Naive B cell (primary cell): Measurements from ENCODE around the gene TRIM56. TPM values are rescaled to one million over a fixed set of nuclear protein-coding genes. Genes with fewer than 3 reads are reported as not detected.

Experiments used
- ATAC-seq, 2 donors: fragments of 150-1000 bp; cut with Tn5 transposase; 2 replicates each; pipeline ENCODE4 v1.10.0; 2021; ENCODE audit warnings: low read depth in 2 of 2, mild to moderate bottlenecking in 2 of 2, moderate library complexity in 2 of 2
- DNase-seq: peaks from one replicate; pipeline ENCODE4 v3.0.0; 2022
- H3K27ac Mint-ChIP-seq, 6 donors: one replicate each; pipeline ENCODE4 v1.8.0; 2020 to 2022; ENCODE audit warnings: mild to moderate bottlenecking in 6 of 6, mixed read lengths in 6 of 6, moderate library complexity in 5 of 6, inconsistent platforms in 2 of 6
- H3K27me3 Mint-ChIP-seq, 3 donors: one replicate each; pipeline ENCODE4 v1.8.0; 2021 to 2022; ENCODE audit warnings: mixed read lengths in 3 of 3, mild to moderate bottlenecking in 1 of 3
- H3K36me3 Mint-ChIP-seq, 2 donors: one replicate each; pipeline ENCODE4 v1.8.0; 2020 to 2022; ENCODE audit warnings: mixed read lengths in 2 of 2, inconsistent platforms in 1 of 2, mild to moderate bottlenecking in 1 of 2
- H3K4me1 Mint-ChIP-seq, 3 donors: one replicate each; pipeline ENCODE4 v1.8.0; 2020 to 2022; ENCODE audit warnings: mixed read lengths in 3 of 3, inconsistent platforms in 1 of 3, mild to moderate bottlenecking in 1 of 3, moderate library complexity in 1 of 3
- H3K4me3 Mint-ChIP-seq, 8 donors: one replicate each; pipeline ENCODE4 v1.8.0; 2020 to 2022; ENCODE audit warnings: mild to moderate bottlenecking in 8 of 8, mixed read lengths in 8 of 8, moderate library complexity in 8 of 8, inconsistent platforms in 2 of 8
- H3K9me3 Mint-ChIP-seq, 7 donors: one replicate each; pipeline ENCODE4 v1.8.0; 2020 to 2022; ENCODE audit warnings: mixed read lengths in 7 of 7, mild to moderate bottlenecking in 5 of 7, inconsistent platforms in 2 of 7, moderate library complexity in 1 of 7
- polyA plus RNA-seq, 6 donors: library from polyadenylated mRNA; unstranded; fragments of 300-500 nt; fragmentation: Illumina TruSeq; gene quantifications; one replicate each; pipeline ENCODE4 v1.2.3, GENCODE V29; 2021; ENCODE audit warnings: low read depth in 6 of 6

The TRIM56 gene
- polyA plus RNA-seq, 6 donors from 2014 or later = 1.0 to 17.7 (median 6.3) TPM

GRCh38 chr7:101134399-101134980, 49.2 kb downstream of the TRIM56 start:
- no peaks in the 10 kb centered on the region for H3K9me3 Mint-ChIP-seq
- H3K4me3 Mint-ChIP-seq = no peak overlapping the region
- ATAC-seq (no peak), DNase-seq (no peak)
- peaks cover 16 to 79% (median 75%) of the 10 kb centered on the region in 3 donors for H3K27me3 Mint-ChIP-seq
- peaks cover 5 to 11% (median 9%) of the 10 kb centered on the region in 3 donors for H3K4me1 Mint-ChIP-seq
- no peaks in the 10 kb centered on the region for H3K36me3 Mint-ChIP-seq
- H3K27ac Mint-ChIP-seq = peak overlapping the region in 1 of 6 donors; percentile 28

GRCh38 chr7:101137651-101138212, 52.5 kb downstream of the TRIM56 start:
- ATAC-seq (no peak), DNase-seq (no peak)
- peaks cover 5 to 12% (median 11%) of the 10 kb centered on the region in 3 donors for H3K4me1 Mint-ChIP-seq
- peak overlapping the region in 3 of 6 donors; percentile 47 to 88 (median 51) for H3K27ac Mint-ChIP-seq
- no peaks in the 10 kb centered on the region for H3K36me3 Mint-ChIP-seq
- no peak overlapping the region for H3K4me3 Mint-ChIP-seq
- H3K9me3 Mint-ChIP-seq = no peaks in the 10 kb centered on the region
- peaks cover 9 to 67% (median 65%) of the 10 kb centered on the region in 3 donors for H3K27me3 Mint-ChIP-seq

- Mint-ChIP-seq H3K27me3 (peaks cover 10 to 66% (median 65%) of the 10 kb centered on the region in 3 donors), H3K27ac (peak overlapping the region in 3 of 6 donors; percentile 47 to 63 (median 51)), H3K36me3 (no peaks in the 10 kb centered on the region), H3K4me3 (no peak overlapping the region), H3K9me3 (no peaks in the 10 kb centered on the region), H3K4me1 (peaks cover 6 to 15% (median 11%) of the 10 kb centered on the region in 3 donors)
- DNase-seq (peak; percentile 28), ATAC-seq (peak; percentile 86 to 93)
Observed at GRCh38 chr7:101138213-101138870, 53.1 kb downstream of the TRIM56 start.

GRCh38 chr7:101140339-101140699, 55.0 kb downstream of the TRIM56 start:
- no peaks in the 10 kb centered on the region for H3K9me3 Mint-ChIP-seq
- H3K27ac Mint-ChIP-seq = no peak overlapping the region
- no peaks in the 10 kb centered on the region for H3K36me3 Mint-ChIP-seq
- H3K4me3 Mint-ChIP-seq = no peak overlapping the region
- peaks cover 9 to 17% (median 11%) of the 10 kb centered on the region in 3 donors for H3K4me1 Mint-ChIP-seq
- ATAC-seq (no peak), DNase-seq (no peak)
- H3K27me3 Mint-ChIP-seq = peaks cover 19 to 62% (median 61%) of the 10 kb centered on the region in 3 donors

- Mint-ChIP-seq H3K4me1 (peaks cover 9 to 17% (median 11%) of the 10 kb centered on the region in 3 donors), H3K27ac (peak overlapping the region in 1 of 6 donors; percentile 34), H3K27me3 (peaks cover 19 to 62% (median 58%) of the 10 kb centered on the region in 3 donors), H3K9me3 (no peaks in the 10 kb centered on the region), H3K4me3 (no peak overlapping the region), H3K36me3 (no peaks in the 10 kb centered on the region)
- DNase-seq (no peak), ATAC-seq (no peak)
Observed at GRCh38 chr7:101140746-101141382, 55.6 kb downstream of the TRIM56 start.

Other genes starting within 250 kb of the TRIM56 start
- 10 to 100 TPM in 4 of 6 donors, 1 to 10 TPM in 2; 7.8 to 13.1 (median 11.5) TPM for gene SLC12A9, start 232.8 kb upstream of the TRIM56 start, polyA plus RNA-seq
- gene TRIP6, start 218.1 kb upstream of the TRIM56 start, polyA plus RNA-seq = 1 to 10 TPM; 2.1 to 5.7 (median 3.4) TPM
- gene SRRT, start 210.4 kb upstream of the TRIM56 start, polyA plus RNA-seq = 10 to 100 TPM; 17.5 to 79.0 (median 46.0) TPM
- 1 to 10 TPM in 3 of 6 donors, under 1 TPM in 2, not detected in 1; 0.34 to 2.5 (median 1.7) TPM for gene UFSP1, start 195.8 kb upstream of the TRIM56 start, polyA plus RNA-seq
- gene ACHE, start 189.6 kb upstream of the TRIM56 start, polyA plus RNA-seq = under 1 TPM in 2 of 6 donors, not detected in 4; 0.55 to 0.92 TPM
- not detected for gene MUC3A, start 135.9 kb upstream of the TRIM56 start, polyA plus RNA-seq
- gene MUC12, start 115.9 kb upstream of the TRIM56 start, polyA plus RNA-seq = not detected
- not detected for gene MUC17, start 65.4 kb upstream of the TRIM56 start, polyA plus RNA-seq
- gene SERPINE1, start 41.6 kb downstream of the TRIM56 start, polyA plus RNA-seq = under 1 TPM in 1 of 6 donors, not detected in 5; 0.44 TPM
- 10 to 100 TPM in 1 of 6 donors, 1 to 10 TPM in 5; 3.7 to 10.3 (median 4.9) TPM for gene AP1S1, start 69.0 kb downstream of the TRIM56 start, polyA plus RNA-seq
- not detected for gene VGF, start 80.1 kb downstream of the TRIM56 start, polyA plus RNA-seq
- gene NAT16, start 94.8 kb downstream of the TRIM56 start, polyA plus RNA-seq = not detected
- gene MOGAT3, start 115.6 kb downstream of the TRIM56 start, polyA plus RNA-seq = not detected
- 10 to 100 TPM; 10.2 to 16.5 (median 10.5) TPM for gene PLOD3, start 132.1 kb downstream of the TRIM56 start, polyA plus RNA-seq
- gene ZNHIT1, start 132.7 kb downstream of the TRIM56 start, polyA plus RNA-seq = 10 to 100 TPM; 43.9 to 67.5 (median 52.4) TPM
- gene CLDN15, start 152.3 kb downstream of the TRIM56 start, polyA plus RNA-seq = 1 to 10 TPM in 1 of 6 donors, under 1 TPM in 4, not detected in 1; 0.28 to 2.0 (median 0.80) TPM
- 100 to 1,000 TPM; 221 to 266 (median 244) TPM for gene FIS1, start 159.6 kb downstream of the TRIM56 start, polyA plus RNA-seq
- 10 to 100 TPM; 12.0 to 21.5 (median 17.6) TPM for gene IFT22, start 236.3 kb downstream of the TRIM56 start, polyA plus RNA-seq